ENCODE measurements around the gene MCF2L. TPM values are rescaled to one million over a fixed set of nuclear protein-coding genes. Genes with fewer than 3 reads are reported as not detected.
A peak's percentile ranks its signal among the peaks of the same experiment; 100 is the strongest.

The MCF2L gene
- total RNA-seq, 2 experiments from 2014 or later: 1.6 to 2.8 TPM

DNA sequence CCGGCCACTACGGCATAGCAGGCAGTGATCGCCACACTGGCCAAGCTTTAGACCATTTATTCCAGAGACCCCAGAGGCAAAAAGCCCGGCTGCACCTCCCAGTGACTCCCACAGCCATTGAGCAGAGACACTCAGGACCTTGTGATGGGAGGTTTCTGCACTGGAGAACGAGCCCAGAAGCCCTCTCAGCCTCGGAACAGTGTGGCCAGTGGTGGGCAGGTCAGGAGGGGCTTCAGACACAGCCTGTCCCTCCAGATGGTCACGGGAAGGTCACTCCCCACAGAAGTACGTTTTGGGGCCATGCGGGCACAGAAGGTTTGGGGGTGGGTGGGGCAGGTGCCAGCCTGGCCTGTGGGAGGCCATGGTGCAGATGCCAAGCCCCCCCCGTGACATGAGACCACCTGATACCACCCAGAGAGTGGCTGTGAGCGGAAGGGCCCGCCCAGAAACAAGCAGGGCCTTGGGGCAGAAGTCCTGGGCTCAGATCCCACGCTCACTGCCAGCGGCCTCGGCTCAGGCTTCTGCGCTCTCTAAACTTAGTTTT, 153.0 kb downstream of the MCF2L start:
- no peak for ATAC-seq
- Mint-ChIP-seq H3K36me3 (no peaks in the 10 kb centered on the region), H3K27ac (no peak overlapping the region), H3K27me3 (peaks cover 4% of the 10 kb centered on the region), H3K4me1 (no peaks in the 10 kb centered on the region), H3K4me3 (no peak overlapping the region), H3K9me3 (ENCODE audit: low read depth) (no peaks in the 10 kb centered on the region)
- CTCF ChIA-PET: no interaction called here
- no peak for DNase-seq

DNA sequence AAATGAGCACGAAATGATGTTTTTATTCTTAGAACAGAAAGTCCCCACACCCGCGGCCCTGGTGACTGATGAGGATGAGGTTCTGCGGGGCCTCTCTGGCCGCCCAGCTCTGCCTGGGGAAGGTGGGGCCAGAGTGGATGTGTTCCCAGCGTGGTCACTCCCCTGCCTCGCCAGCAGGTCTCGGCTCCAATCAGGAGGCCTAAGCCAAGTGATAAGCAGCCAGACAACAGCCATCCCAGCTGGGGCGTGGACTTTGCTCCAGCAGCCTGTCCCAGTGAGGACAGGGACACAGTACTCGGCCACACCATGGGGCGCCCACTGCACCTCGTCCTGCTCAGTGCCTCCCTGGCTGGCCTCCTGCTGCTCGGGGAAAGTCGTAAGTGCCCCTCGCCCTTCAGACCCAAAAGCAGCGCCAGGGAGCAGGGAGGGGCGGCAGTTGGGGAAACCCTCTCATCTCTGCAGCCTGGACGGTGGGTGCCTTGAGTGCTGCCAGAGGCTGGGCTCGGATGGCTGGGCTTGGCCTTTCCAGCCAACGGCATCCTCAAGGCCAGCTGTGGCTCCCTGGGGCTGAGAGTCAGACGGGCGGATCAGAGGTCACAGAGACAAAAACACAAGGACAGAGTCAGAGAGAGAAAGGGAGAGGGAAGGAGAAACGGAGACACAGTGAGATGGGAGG, 153.7 kb downstream of the MCF2L start, which contains the start of gene F10:
Gene F10 (plus strand): TSS at position 250 of the 676 bp plus-strand sequence. CDS start 57 bp downstream, at position 307.
- CTCF ChIA-PET: no interaction called here
- ATAC-seq: no peak

GRCh38 chr13:113123226-113124201, 154.5 kb downstream of the MCF2L start:
- Mint-ChIP-seq H3K4me3 (no peak overlapping the region), H3K4me1 (no peaks in the 10 kb centered on the region), H3K27me3 (peaks cover 13% of the 10 kb centered on the region), H3K9me3 (ENCODE audit: low read depth) (no peaks in the 10 kb centered on the region), H3K36me3 (no peaks in the 10 kb centered on the region), H3K27ac (no peak overlapping the region)
- DNase-seq (no peak), ATAC-seq (no peak)
- CTCF ChIA-PET: interaction anchor here (0.8 kb wide), 1 partner anchor 18 kb away, joined by 3 read pairs; no protein-coding TSS in a partner anchor

More for the DNA sequence above, 153.7 kb downstream of the MCF2L start, which contains the start of gene F10:
- peaks cover 8% of the 10 kb centered on the region for H3K27me3 Mint-ChIP-seq
- H3K4me1 Mint-ChIP-seq: no peaks in the 10 kb centered on the region
- H3K36me3 Mint-ChIP-seq: no peaks in the 10 kb centered on the region
- no peak for DNase-seq
- no peak within 1 kb of the TSS for H3K4me3 Mint-ChIP-seq
- H3K27ac Mint-ChIP-seq: no peak within 1 kb of the TSS
- no peaks in the 10 kb centered on the region for H3K9me3 Mint-ChIP-seq (ENCODE audit: low read depth)

- no peaks in the 10 kb centered on the region for H3K36me3 Mint-ChIP-seq
- no peaks in the 10 kb centered on the region for H3K4me1 Mint-ChIP-seq
- H3K27ac Mint-ChIP-seq: no peak overlapping the region
- DNase-seq (no peak), ATAC-seq (no peak)
- H3K9me3 Mint-ChIP-seq (ENCODE audit: low read depth): no peaks in the 10 kb centered on the region
- no peak overlapping the region for H3K4me3 Mint-ChIP-seq
- CTCF ChIA-PET: interaction anchor here (0.8 kb wide), 1 partner anchor 17 kb away, joined by 3 read pairs; no protein-coding TSS in a partner anchor
- H3K27me3 Mint-ChIP-seq: peaks cover 17% of the 10 kb centered on the region
Measured at GRCh38 chr13:113124211-113124970, 155.4 kb downstream of the MCF2L start.

DNA sequence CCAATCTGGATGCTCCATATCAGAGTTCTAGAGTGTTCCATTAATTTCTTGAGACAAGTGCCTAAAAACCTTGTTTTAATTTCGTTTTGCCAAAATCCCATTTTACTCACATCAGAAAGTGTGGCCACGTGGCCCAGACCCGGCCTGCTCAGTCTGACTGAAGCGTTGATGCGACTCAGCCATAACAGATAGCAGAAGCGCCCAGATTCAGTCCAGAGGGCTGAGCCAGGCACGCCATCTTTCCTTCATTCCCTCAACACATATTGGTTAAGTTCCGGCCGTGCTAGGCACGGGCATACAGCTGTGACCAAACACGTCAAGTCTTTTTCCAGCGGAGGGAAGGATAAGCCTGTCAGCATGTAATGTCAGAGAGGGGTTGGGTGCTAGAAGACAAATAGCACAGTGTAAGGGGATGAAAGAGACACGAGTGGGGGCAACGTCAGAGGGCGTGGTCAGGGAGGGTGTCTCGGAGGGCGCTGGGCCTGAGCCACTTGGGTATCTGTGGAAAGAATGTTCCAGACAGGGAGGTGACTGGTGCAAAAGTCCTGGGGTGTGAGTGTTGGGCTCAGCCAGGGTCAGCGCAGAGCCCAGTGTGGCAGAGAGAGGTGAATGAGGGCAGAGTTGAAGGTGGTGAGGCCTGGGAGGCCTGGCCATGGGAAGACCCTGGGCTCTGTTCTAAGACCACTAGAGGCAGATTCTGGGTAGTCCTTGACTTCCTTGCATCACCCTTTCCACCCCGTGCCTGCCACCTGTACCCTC, 156.7 kb downstream of the MCF2L start:
- CTCF ChIA-PET: no interaction called here

DNA sequence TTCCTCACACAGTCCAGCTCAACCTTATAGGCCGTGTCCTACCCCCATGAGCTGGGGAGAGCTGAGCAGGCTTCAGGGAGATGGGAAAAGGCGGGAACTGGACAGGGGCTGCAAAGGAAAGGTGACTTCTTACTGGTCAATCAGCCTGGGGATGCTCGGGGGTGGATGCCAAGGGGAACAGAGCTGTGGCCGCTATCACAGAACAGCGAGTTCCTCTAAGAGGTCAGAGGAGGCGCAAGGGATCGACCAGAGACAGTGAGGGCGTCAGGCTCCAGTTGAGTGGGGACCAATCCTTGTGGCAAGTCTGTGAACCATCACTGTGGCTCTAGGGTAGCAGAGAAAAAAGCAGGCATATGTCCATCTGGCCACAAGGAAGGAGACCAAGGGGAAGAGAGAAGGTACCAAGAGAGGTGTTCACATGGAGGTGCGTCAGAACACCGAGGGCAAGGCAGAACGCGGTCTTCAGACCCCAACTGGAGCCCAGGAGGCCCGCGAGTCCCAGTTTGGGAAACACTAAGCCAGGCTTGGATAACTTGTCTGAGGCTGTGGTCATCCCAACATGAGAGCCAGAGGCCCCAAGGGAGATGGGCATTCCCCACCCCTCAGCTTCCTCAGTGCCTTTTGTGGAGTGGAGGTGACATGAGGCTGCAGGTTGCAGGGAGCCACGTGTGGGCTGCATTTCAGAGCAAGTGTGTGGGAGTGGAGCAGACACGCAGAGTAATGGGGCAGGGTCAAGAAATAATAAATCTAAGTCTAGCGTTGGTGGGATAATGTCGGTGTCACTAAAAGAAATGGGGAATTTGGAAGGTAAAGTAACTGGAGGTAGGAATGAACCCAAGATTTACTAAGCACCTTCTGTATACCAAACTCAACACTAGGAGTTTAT, 157.5 kb downstream of the MCF2L start:
- H3K27ac Mint-ChIP-seq: no peak overlapping the region
- H3K9me3 Mint-ChIP-seq (ENCODE audit: low read depth): no peaks in the 10 kb centered on the region
- H3K4me3 Mint-ChIP-seq: no peak overlapping the region
- H3K4me1 Mint-ChIP-seq: no peaks in the 10 kb centered on the region
- DNase-seq (no peak), ATAC-seq (no peak)
- peaks cover 32% of the 10 kb centered on the region for H3K27me3 Mint-ChIP-seq
- H3K36me3 Mint-ChIP-seq: no peaks in the 10 kb centered on the region
- CTCF ChIA-PET: interaction anchor here (0.6 kb wide), 1 partner anchor 77 kb away, joined by 3 read pairs; no protein-coding TSS in a partner anchor

More for the DNA sequence above, 156.7 kb downstream of the MCF2L start:
- ATAC-seq (no peak), DNase-seq (no peak)
- no peak overlapping the region for H3K4me3 Mint-ChIP-seq
- no peaks in the 10 kb centered on the region for H3K36me3 Mint-ChIP-seq
- H3K27me3 Mint-ChIP-seq: peaks cover 24% of the 10 kb centered on the region
- H3K27ac Mint-ChIP-seq: no peak overlapping the region
- no peaks in the 10 kb centered on the region for H3K9me3 Mint-ChIP-seq (ENCODE audit: low read depth)
- no peaks in the 10 kb centered on the region for H3K4me1 Mint-ChIP-seq

DNA sequence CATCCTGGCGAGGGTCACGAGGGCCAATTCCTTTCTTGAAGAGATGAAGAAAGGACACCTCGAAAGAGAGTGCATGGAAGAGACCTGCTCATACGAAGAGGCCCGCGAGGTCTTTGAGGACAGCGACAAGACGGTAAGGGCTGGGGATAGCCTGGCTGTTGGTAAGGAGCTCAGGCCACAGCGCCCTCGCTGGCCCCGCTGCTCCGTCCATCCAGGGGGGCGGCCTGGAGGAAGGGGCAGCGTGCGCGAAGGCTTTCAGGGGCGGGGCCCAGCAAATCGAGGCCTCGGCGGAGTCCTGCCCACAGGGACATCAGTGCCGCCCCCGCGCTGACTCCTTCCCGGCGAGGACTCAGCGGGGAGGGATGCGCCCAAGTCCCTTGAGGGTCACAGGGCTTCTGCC, 160.5 kb downstream of the MCF2L start:
- Mint-ChIP-seq H3K27me3 (peaks cover 54% of the 10 kb centered on the region), H3K9me3 (ENCODE audit: low read depth) (no peaks in the 10 kb centered on the region), H3K36me3 (no peaks in the 10 kb centered on the region), H3K27ac (no peak overlapping the region), H3K4me1 (no peaks in the 10 kb centered on the region), H3K4me3 (no peak overlapping the region)
- CTCF ChIA-PET: interaction anchor here (0.6 kb wide), 1 partner anchor 266 kb away, joined by 4 read pairs; no protein-coding TSS in a partner anchor
- ATAC-seq (no peak), DNase-seq (no peak)

DNA sequence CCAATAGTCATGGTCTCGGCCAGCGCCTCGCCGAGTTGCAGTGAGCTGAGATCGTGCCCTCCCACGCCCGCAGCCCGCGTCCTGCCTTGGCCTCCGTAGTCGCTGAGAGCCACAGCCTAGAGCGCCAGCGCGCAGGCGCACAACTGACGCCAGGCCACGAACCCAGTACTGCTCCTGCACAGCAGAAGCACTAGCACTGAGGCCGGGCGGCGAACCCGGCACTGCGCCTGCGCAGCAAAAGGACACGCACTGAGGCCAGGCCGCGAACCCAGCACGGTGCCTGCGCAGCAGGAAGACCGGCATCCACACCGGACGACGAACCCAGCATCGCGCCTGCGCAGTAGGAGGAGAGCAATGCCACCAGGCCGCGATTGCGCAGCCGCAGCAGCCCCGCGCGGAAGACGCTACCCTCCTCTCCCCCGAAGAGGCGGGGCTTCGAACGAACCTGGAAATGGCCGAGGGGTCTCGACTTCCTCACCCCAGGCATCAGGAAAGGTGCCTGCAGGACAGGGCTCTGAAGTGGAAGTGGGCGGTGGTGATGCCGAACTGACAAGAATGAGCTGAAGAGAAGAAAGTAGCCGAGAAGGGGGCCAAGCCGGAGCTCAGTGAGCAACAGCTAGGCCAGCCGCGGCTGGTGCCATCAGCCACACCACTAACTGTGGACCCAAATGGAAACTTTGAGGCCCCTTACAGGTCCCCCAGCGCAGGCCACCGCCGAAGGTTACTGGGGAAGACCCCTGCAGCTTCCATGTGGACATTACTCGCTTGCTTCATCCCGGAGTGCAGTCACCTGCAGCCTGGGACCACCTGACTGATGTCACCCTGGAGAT, 161.1 kb downstream of the MCF2L start:
- Mint-ChIP-seq H3K9me3 (ENCODE audit: low read depth) (no peaks in the 10 kb centered on the region), H3K27me3 (peaks cover 54% of the 10 kb centered on the region), H3K4me1 (no peaks in the 10 kb centered on the region), H3K27ac (no peak overlapping the region), H3K36me3 (no peaks in the 10 kb centered on the region), H3K4me3 (no peak overlapping the region)
- CTCF ChIA-PET: no interaction called here
- DNase-seq (peak; percentile 53), ATAC-seq (peak; percentile 36)

DNA sequence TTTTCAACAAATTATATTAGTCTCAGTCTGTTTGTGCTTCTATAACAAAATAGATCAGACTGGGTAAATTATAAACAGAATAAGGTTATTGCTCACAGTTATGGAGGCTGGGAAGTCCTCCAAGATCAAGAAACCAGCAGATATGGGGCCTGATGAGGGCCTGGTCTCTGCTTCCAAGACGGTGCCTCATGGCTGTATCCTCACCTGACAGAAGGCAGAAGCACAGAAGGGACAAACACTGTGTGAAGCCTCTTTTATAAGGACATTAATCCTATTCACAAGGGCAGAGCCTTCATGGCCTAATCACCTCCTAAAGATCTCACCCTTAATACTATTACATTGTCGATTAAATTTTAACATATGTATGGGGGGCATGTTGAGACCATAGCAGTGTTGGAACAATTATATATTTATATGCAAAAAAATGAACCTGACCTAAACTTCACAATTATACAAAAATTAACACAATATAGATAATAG, 166.3 kb downstream of the MCF2L start:
- H3K27me3 Mint-ChIP-seq: peaks cover 53% of the 10 kb centered on the region
- no peaks in the 10 kb centered on the region for H3K9me3 Mint-ChIP-seq (ENCODE audit: low read depth)
- no peaks in the 10 kb centered on the region for H3K36me3 Mint-ChIP-seq
- H3K4me3 Mint-ChIP-seq: no peak overlapping the region
- ATAC-seq (no peak), DNase-seq (no peak)
- H3K27ac Mint-ChIP-seq: no peak overlapping the region
- H3K4me1 Mint-ChIP-seq: no peaks in the 10 kb centered on the region
- CTCF ChIA-PET: no interaction called here

GRCh38 chr13:113137691-113138298, 168.8 kb downstream of the MCF2L start:
- CTCF ChIA-PET: no interaction called here
- H3K9me3 Mint-ChIP-seq (ENCODE audit: low read depth): no peaks in the 10 kb centered on the region
- peaks cover 33% of the 10 kb centered on the region for H3K27me3 Mint-ChIP-seq
- ATAC-seq: no peak
- H3K4me1 Mint-ChIP-seq: no peaks in the 10 kb centered on the region
- DNase-seq: no peak
- no peaks in the 10 kb centered on the region for H3K36me3 Mint-ChIP-seq
- H3K4me3 Mint-ChIP-seq: no peak overlapping the region
- no peak overlapping the region for H3K27ac Mint-ChIP-seq
